NCI-H460 (cell line): Measurements from ENCODE around the gene ARSG. TPM values are rescaled to one million over a fixed set of nuclear protein-coding genes. Genes with fewer than 3 reads are reported as not detected.
"Not testable (repeated sequence)": the region's sequence is repeated elsewhere in the genome, so short reads cannot be mapped to it uniquely, and the experiment has no call there.

Experiments used
- DNase-seq: peaks from one replicate; pipeline ENCODE4 v3.0.0-alpha.2; 2016; ENCODE audit warnings: low read depth; ENCODE audit errors: extremely low read depth
- polyA plus RNA-seq: library from polyadenylated mRNA; depleted of rRNA; stranded (reverse); fragments of >200 nt; gene quantifications from 2 replicates; pipeline ENCODE4 v1.2.3, GENCODE V29; 2014; cell fraction: nucleus; rRNA removed
- total RNA-seq: library from RNA; depleted of rRNA; stranded (reverse); fragments of >200 nt; shearing (Covaris generic); gene quantifications from 2 replicates; pipeline ENCODE4 v1.2.3, GENCODE V29; 2014; rRNA removed

Gene ARSG
- 8.9 and 11.5 TPM in 2 replicates for total RNA-seq
- polyA plus RNA-seq: 3.6 and 8.5 TPM in 2 replicates

GRCh38 chr17:68290955-68291835, at the start of gene ARSG, which contains the start of gene SLC16A6:
Gene ARSG, plus strand, starts transcription at chr17:68291495. Its CDS starts 15,999 bp downstream, at chr17:68307494.
Gene SLC16A6, minus strand, starts transcription at chr17:68291127. Its CDS starts 12,807 bp downstream, at chr17:68278320.
- peak; percentile 75 for DNase-seq

- no peak for DNase-seq
These were observed 44.8 kb upstream of the ARSG start for GRCh38 chr17:68246271-68247028.

- peak; percentile 90 for DNase-seq
These were observed 43.7 kb upstream of the ARSG start, which contains the start of gene AMZ2 for GRCh38 chr17:68247445-68248198. Gene AMZ2, plus strand, starts transcription at chr17:68248043. Its CDS starts 2,145 bp downstream, at chr17:68250188.

- DNase-seq: peak; percentile 23
These were observed 43.0 kb upstream of the ARSG start for GRCh38 chr17:68248199-68248825.

GRCh38 chr17:68248891-68249290, 42.4 kb upstream of the ARSG start:
- no peak for DNase-seq

GRCh38 chr17:68249354-68249765, 41.9 kb upstream of the ARSG start:
- DNase-seq: no peak

- DNase-seq: not testable (repeated sequence)
These were observed 37.9 kb upstream of the ARSG start for GRCh38 chr17:68253426-68253825.

- no peak for DNase-seq
These were observed 36.1 kb upstream of the ARSG start for GRCh38 chr17:68255151-68255550.

GRCh38 chr17:68255731-68256538, 35.4 kb upstream of the ARSG start:
- no peak for DNase-seq

- DNase-seq: not testable (repeated sequence)
These were observed 34.6 kb upstream of the ARSG start for GRCh38 chr17:68256701-68257100.

GRCh38 chr17:68257934-68258333, 33.4 kb upstream of the ARSG start:
- DNase-seq: no peak

- not testable (repeated sequence) for DNase-seq
These were observed 32.2 kb upstream of the ARSG start for GRCh38 chr17:68258890-68259647.

GRCh38 chr17:68259648-68259951, 31.7 kb upstream of the ARSG start:
- DNase-seq: not testable (repeated sequence)

- DNase-seq: no peak
These were observed 31.1 kb upstream of the ARSG start for GRCh38 chr17:68260051-68260762.

- DNase-seq: not testable (repeated sequence)
These were observed 28.8 kb upstream of the ARSG start for GRCh38 chr17:68262467-68262866.

- DNase-seq: peak; percentile 33
These were observed 28.1 kb upstream of the ARSG start for GRCh38 chr17:68263101-68263681.

GRCh38 chr17:68265833-68266232, 25.5 kb upstream of the ARSG start:
- DNase-seq: not testable (repeated sequence)

GRCh38 chr17:68273722-68274121, 17.6 kb upstream of the ARSG start:
- DNase-seq: no peak
